ENCODE measurements around the gene TINAGL1.

DNA sequence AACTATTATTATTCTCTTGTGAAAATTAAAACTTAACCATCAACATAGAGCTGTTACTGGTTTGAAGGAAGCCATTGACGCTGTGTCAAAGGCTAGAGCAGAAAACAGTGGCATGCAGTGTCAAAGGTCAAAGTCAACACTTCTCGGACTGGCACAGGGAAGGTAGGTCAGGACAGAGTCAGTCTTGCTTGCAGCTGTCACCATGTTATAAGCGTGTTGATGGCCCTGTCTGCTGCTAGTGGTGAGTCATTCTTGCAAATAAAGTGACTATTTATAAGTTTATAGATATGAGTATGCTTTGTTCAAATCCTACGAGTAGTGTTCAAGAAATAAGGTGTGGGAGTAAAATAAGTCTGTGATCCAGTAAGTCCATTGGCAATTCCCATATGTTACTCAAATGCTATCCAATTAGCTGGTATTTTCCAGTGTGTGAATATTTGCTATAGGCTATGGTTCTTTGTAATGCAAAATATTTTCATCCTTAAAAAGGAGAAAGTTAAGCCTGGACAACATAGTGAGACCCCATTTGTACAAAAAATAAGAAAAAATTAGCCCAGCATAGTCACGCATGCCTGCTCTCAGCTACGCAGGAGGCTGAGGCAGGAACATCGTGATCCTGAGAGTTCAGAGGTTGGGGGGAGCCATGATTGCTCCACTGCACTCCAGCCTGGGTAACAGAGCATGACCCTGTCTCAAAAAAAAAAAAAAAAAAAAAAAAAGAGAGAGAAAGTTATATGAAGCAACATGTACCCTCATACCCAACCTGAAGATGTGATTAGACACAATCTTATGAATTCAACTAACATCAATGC, 26.3 kb upstream of the TINAGL1 start:
- no peak for TF ChIP-seq CTCF (IDR thresholded peaks at IDR 0.05; ENCODE audit: low read depth, low read length)
- no peak for TF ChIP-seq EZH2phosphoT487 (IDR thresholded peaks at IDR 0.05; ENCODE audit: low read depth)
